K562 (cell line): Measurements from ENCODE around the gene SHC1. TPM values are rescaled to one million over a fixed set of nuclear protein-coding genes. Genes with fewer than 3 reads are reported as not detected.

Experiments used
- ADNP ChIP-seq: fragments of 200-800 bp; sonication (Bioruptor generic); IDR thresholded peaks from 2 replicates; pipeline ENCODE4 v1.6.1; 2016; ENCODE audit warnings: missing genetic modification characterization, missing compliant biosample characterization
- BCOR ChIP-seq: fragments of 450-650 bp; IDR thresholded peaks from 2 replicates; pipeline ENCODE4 v1.6.1; 2016
- BHLHE40 ChIP-seq: IDR thresholded peaks from 2 replicates; pipeline ENCODE4 v1.6.1; 2011; ENCODE audit warnings: low read length, improper control_type of control experiment
- EGR1 ChIP-seq: fragments of 450-650 bp; conservative IDR thresholded peaks from 2 replicates; pipeline ENCODE4 v1.6.1; 2017; ENCODE audit warnings: mild to moderate bottlenecking
- ELF1 ChIP-seq: fragments of 200-800 bp; sonication (Bioruptor generic); IDR thresholded peaks from 2 replicates; pipeline ENCODE4 v1.6.1; 2016; ENCODE audit warnings: missing genetic modification characterization, missing compliant biosample characterization
- FOXK2 ChIP-seq, 2 experiments: fragments of 450-650 bp; IDR thresholded peaks in 1 of 2; conservative IDR thresholded peaks in 1 of 2; 2 replicates each; pipeline ENCODE4 v1.6.1; 2016; ENCODE audit warnings: low read depth in 2 of 2, mild to moderate bottlenecking in 1 of 2
- FOXP4 ChIP-seq: sonication (generic); formaldehyde crosslinking; IDR thresholded peaks from 2 replicates; pipeline ENCODE4 v1.8.0; 2022; ENCODE audit warnings: mild to moderate bottlenecking, missing genetic modification reagents, borderline replicate concordance
- GATAD2A ChIP-seq: fragments of 450-650 bp; IDR thresholded peaks from 2 replicates; pipeline ENCODE4 v1.6.1; 2017
- GTF2E2 ChIP-seq: fragments of 200-800 bp; sonication (Bioruptor generic); IDR thresholded peaks from 2 replicates; pipeline ENCODE4 v1.6.1; 2016; ENCODE audit warnings: missing genetic modification characterization, missing compliant biosample characterization
- IRF2 ChIP-seq: sonication (generic); formaldehyde crosslinking; IDR thresholded peaks from 2 replicates; pipeline ENCODE4 v1.8.1; 2022; ENCODE audit warnings: mild to moderate bottlenecking, missing genetic modification reagents
- KDM5B ChIP-seq: fragments of 200-600 bp; sonication (generic); IDR thresholded peaks from 2 replicates; pipeline ENCODE4 v1.6.1; 2012; ENCODE audit warnings: low read depth, mild to moderate bottlenecking, moderate library complexity, low read length, control low read depth, inconsistent platforms; ENCODE audit not compliant: insufficient replicate concordance
- MECOM ChIP-seq: fragments of 250-450 bp; sonication (Bioruptor Pico); IDR thresholded peaks from 2 replicates; pipeline ENCODE4 v1.8.0; 2022; ENCODE audit warnings: inconsistent platforms
- POLR3A ChIP-seq: IDR thresholded peaks from 2 replicates; pipeline ENCODE4 v1.6.1; 2011; ENCODE audit warnings: borderline replicate concordance, mild to moderate bottlenecking, moderate library complexity; ENCODE audit not compliant: insufficient read length, insufficient read depth; ENCODE audit errors: extremely low read depth
- TCF7 ChIP-seq: sonication (generic); IDR thresholded peaks from 2 replicates; pipeline ENCODE4 v1.6.1; 2016; ENCODE audit warnings: antibody characterized with exemption, borderline replicate concordance
- ZBTB11 ChIP-seq, 3 experiments: fragments of 200-800 bp in 1 of 3; fragments of 250-450 bp in 1 of 3; fragments of 450-650 bp in 1 of 3; sonication (Bioruptor Pico) in 1 of 3; sonication (Bioruptor generic) in 1 of 3; formaldehyde crosslinking in 1 of 3; IDR thresholded peaks; 2 replicates each; pipeline versions ENCODE4 v1.6.1 to v1.8.0; 2016 to 2022; ENCODE audit warnings: mild to moderate bottlenecking in 2 of 3, missing genetic modification characterization in 2 of 3, missing compliant biosample characterization in 1 of 3, moderate library complexity in 1 of 3
- ZFP91 ChIP-seq: sonication (generic); formaldehyde crosslinking; IDR thresholded peaks from 2 replicates; pipeline ENCODE4 v1.8.0; 2022; ENCODE audit warnings: mild to moderate bottlenecking, missing genetic modification reagents
- ZNF140 ChIP-seq: fragments of 250-450 bp; sonication (Bioruptor Pico); IDR thresholded peaks from 2 replicates; pipeline ENCODE4 v1.8.0; 2021; ENCODE audit warnings: moderate library complexity, mild to moderate bottlenecking, inconsistent platforms
- polyA plus RNA-seq, 8 experiments: library from polyadenylated mRNA; depleted of rRNA in 4 of 8; stranded (reverse) in 5 of 8; unstranded in 3 of 8; fragments of >200 nt; fragmentation: Nextera tagmentation in 2 of 8; fragmentation: Illumina TruSeq in 1 of 8; extraction: Ambion mirVana in 2 of 8; extraction: Trizol in 1 of 8; gene quantifications; 2 replicates each; pipeline versions ENCODE4 v1.2.1 to v1.2.3, GENCODE V29; 2011 to 2014; ENCODE audit warnings: inconsistent platforms in 1 of 8, missing spikeins in 1 of 8
- total RNA-seq, 7 experiments: library from RNA; depleted of rRNA in 6 of 7; stranded (reverse); fragments of >200 nt in 6 of 7; fragmentation: Illumina TruSeq in 2 of 7; extraction: Trizol in 2 of 7; gene quantifications; 2 replicates each; pipeline versions ENCODE4 v1.2.1 to v1.2.3, GENCODE V29; 2011 to 2021; ENCODE audit warnings: low replicate concordance in 1 of 7

Gene SHC1
- total and polyA plus RNA-seq, 9 of the 15 experiments (the other 6 are each of a cell fraction or from before 2014, with no cell fraction given) = 4.1 to 113 (median 51.9) TPM

GRCh38 chr1:154955039-154955717 lies 15.4 kb downstream of the SHC1 start (continued):
- peak in 1 of 3 experiments; percentile 43; a peak in 1 of 6 replicates for TF ChIP-seq ZBTB11 (CRISPR knock-in tag; IDR thresholded peaks at IDR 0.05)
- TF ChIP-seq FOXP4 = no peak
- TF ChIP-seq EGR1 = peak; percentile 52; the same call in 1 of the 2 replicates
- no peak for TF ChIP-seq POLR3A
- TF ChIP-seq GATAD2A = no peak
- no peak for TF ChIP-seq IRF2 (CRISPR knock-in tag)
- no peak for TF ChIP-seq BCOR
- no peak for TF ChIP-seq GTF2E2 (tag)
- TF ChIP-seq ZFP91 = no peak
- TF ChIP-seq TCF7 = no peak
- TF ChIP-seq KDM5B = no peak
- TF ChIP-seq ZNF140 (CRISPR knock-in tag) = no peak
- TF ChIP-seq ADNP (tag) = no peak
- no peak for TF ChIP-seq BHLHE40
- TF ChIP-seq FOXK2 (conservative IDR thresholded peaks at IDR 0.05 in 1 of 2, IDR thresholded peaks at IDR 0.05 in 1 of 2; ENCODE audit: low read depth in 2 of 2) = peak; percentile 67 to 82; a peak in 3 of 4 replicates
- TF ChIP-seq MECOM = no peak
- peak; percentile 44; the same call in 1 of the 2 replicates for TF ChIP-seq ELF1
